Coronary artery (tissue), 2 donors: ENCODE results near the gene MACIR.
A peak's percentile ranks its signal among the peaks of the same experiment; 100 is the strongest.
"Not testable (repeated sequence)": the region's sequence is repeated elsewhere in the genome, so short reads cannot be mapped to it uniquely, and the experiment has no call there.

Experiments
- DNase-seq: peaks from one replicate; pipeline ENCODE4 v3.0.0-alpha.2; 2017; ENCODE audit warnings: low spot score
- H3K27ac ChIP-seq, 2 donors: fragments of 200-600 bp; sonication (generic); one replicate each; pipeline ENCODE4 v1.5.1; 2016 to 2019
- H3K4me3 ChIP-seq: fragments of 200-600 bp; sonication (generic); 2 replicates; pipeline ENCODE4 v1.5.1; 2016; ENCODE audit warnings: mild to moderate bottlenecking, moderate library complexity
- TF ChIP-seq, protein P1 (sequence below): fragments of 200-600 bp; sonication (generic); IDR thresholded peaks from one replicate; pipeline ENCODE4 v1.5.1; 2019; ENCODE audit warnings: antibody characterized with exemption

Gene MACIR

DNA sequence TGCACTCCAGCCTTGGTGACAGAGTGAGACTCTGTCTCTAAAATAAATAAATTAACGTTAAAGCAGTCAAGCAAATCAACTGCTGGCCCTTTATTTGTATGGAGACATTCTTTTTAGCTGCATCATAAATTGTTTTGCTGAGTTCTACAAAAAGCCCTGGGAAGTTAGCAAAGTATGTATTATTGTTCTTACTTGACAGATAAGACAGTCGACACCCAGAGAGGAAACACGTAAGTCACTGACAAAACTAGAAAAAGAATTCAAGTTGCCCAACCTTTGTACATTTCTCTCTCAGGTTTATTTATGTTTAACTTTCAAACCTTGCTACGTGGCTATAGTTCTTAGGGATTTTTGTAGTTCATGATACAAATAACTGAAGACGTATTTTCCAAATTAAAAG lies 40.4 kb upstream of the MACIR start:
- Histone ChIP-seq H3K27ac (no peak overlapping the region), H3K4me3 (no peak overlapping the region)
- no peak for DNase-seq
- TF ChIP-seq, protein P1, sequence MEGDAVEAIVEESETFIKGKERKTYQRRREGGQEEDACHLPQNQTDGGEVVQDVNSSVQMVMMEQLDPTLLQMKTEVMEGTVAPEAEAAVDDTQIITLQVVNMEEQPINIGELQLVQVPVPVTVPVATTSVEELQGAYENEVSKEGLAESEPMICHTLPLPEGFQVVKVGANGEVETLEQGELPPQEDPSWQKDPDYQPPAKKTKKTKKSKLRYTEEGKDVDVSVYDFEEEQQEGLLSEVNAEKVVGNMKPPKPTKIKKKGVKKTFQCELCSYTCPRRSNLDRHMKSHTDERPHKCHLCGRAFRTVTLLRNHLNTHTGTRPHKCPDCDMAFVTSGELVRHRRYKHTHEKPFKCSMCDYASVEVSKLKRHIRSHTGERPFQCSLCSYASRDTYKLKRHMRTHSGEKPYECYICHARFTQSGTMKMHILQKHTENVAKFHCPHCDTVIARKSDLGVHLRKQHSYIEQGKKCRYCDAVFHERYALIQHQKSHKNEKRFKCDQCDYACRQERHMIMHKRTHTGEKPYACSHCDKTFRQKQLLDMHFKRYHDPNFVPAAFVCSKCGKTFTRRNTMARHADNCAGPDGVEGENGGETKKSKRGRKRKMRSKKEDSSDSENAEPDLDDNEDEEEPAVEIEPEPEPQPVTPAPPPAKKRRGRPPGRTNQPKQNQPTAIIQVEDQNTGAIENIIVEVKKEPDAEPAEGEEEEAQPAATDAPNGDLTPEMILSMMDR = no peak

DNA sequence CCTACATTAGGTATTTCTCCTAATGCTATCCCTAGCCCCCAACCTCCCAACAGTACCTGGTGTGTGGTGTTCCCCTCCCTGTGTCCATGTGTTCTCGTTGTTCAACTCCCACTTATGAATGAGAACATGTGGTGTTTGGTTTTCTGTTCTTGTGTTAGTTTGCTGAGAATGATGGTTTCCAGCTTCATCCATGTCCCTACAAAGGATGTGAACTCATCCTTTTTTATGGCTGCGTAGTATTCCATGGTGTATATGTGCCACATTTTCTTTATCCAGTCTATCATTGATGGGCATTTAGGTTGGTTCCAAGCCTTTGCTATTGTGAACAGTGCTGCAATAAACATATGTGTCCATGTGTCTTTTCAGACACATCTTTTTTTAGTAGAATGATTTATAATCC lies 39.5 kb upstream of the MACIR start:
- not testable (repeated sequence) for DNase-seq, H3K4me3 ChIP-seq, H3K27ac ChIP-seq

DNA sequence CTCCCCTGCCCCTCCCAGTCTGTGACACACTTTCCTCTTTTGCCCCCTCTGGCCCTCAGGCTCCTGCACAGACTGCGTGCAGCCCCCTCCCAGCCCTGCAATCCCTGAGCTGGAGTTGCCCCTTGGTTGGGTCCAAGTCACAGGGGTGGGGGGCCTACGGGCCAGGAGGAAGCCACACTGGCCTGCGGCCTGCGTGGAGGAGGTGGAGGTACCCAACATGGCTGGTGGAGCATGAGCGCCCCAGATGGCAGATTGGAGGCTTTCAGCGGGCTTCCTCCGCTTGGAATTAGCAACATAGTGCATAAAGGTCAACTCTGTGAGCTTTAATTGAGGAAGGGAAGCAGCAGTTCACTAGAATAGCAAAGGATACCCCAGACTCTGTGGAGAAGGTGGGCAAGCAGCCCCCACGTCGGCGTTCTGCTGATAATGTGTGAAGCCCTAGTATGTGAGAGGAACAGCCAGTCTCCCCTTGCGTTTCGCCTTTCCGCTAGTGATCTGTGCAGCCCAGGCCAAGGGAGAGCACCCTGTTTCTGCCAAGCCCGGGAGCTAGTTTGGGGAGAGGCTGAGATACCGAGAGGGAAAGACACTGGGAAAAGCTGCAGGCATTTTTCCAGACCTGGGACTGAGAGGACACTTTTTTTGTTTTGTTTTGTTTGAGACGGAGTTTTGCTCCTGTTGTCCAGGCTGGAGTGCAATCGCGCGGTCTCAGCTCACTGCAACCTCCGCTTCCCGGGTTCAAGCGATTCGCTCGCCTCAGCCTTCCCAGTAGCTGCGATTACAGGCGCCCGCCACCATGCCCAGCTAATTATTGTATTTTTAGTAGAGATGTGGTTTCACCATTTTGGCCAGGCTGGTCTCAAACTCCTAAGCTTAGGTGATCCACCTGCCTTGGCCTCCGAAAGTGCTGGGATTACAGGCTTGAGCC lies 35.3 kb upstream of the MACIR start:
- no peak overlapping the region for H3K27ac ChIP-seq
- no peak for DNase-seq
- TF ChIP-seq, protein P1 = no peak
- no peak overlapping the region for H3K4me3 ChIP-seq

DNA sequence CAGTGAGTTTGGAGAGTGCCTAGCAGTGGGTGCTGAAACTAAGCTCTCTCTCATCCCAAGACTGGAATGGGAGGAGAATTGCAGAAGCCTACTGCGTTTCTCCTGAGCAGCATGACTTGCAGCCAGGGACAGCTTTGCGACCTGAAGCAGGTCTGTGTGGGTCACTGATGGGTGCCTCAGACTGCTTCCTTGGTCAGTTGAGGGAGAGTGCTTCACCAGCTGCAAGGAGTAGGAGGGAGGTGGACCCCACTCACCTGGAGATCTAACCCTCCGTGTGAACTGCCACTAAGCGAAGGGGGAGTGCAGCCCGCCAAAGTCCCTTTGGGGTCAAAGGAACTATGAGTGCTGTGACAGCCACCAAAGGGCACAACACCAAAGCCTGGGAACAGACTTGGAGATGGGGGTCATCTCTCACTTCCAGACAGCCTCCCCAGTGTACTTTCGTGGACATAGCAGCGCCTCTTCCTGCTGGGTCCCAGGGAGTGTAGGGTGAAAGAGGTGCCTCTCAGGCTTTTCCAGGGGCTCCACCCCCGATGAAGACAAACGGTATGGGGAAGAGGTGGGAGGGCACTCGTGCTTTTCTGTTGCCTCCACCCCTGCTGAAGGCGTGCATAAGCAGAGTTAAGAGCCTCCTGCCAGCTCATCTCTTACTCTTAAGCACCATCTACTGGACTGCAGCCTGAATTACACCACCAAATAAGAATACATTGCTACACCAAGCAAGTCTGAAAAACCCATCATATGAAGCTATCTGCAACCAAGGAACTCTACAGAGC lies 34.3 kb upstream of the MACIR start:
- TF ChIP-seq, protein P1 = peak; percentile 19
- H3K27ac ChIP-seq = no peak overlapping the region
- H3K4me3 ChIP-seq = no peak overlapping the region
- DNase-seq = no peak

DNA sequence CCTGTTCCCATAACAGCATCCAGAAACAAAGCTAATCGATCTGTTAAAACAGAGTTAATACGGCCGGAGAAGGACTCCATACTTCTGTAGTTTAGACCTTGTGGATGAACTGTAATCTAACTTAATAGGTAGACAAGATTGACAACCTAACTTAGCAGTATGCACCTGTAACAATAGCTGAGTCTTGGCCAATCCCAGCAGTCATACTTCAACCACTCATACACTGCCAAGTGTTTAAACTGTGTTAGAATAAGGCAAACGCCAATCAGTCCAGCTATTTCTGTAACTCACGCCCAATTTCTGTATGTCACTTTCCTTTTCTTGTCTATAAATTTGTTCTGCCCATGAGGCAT lies 33.7 kb upstream of the MACIR start:
- TF ChIP-seq, protein P1 = no peak
- no peak for DNase-seq
- Histone ChIP-seq H3K4me3 (no peak overlapping the region), H3K27ac (no peak overlapping the region)

DNA sequence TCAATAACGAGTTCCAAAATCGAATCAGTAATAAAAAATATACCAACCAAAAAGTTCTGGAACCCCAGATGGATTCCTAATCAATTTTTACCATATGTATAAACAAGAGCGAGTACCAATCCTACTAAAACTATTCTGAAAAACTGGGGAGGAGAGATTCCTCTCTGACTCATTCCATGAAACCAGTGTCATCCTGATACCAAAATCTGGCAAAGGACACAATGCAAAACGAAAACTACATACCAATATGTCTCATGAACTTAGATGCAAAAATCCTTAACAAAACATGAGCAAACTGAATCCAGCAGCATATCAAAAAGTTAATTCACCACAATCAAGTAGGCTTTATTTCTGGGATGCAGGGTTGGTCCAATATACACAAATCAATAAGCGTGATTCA lies 30.5 kb upstream of the MACIR start:
- TF ChIP-seq, protein P1 = no peak
- no peak overlapping the region for H3K4me3 ChIP-seq
- no peak overlapping the region for H3K27ac ChIP-seq
- DNase-seq = no peak

DNA sequence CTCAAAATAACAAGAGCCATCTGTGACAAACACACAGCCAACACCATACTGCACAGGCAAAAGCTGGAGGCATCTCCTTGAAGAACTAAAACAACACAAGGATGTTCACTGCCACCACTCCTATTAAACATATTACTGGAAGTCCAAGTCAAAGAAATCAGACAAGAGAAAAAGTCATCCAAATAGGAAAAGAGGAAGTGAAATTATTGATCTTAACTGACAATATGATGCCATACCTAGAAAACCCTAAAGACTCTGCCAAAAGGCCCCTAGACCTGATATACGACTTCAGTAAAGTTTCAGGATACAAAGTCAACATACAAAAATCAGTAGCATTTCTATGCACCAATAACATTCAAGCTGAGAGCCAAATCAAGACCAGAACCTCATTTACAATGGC lies 30.0 kb upstream of the MACIR start:
- Histone ChIP-seq H3K4me3 (no peak overlapping the region), H3K27ac (no peak overlapping the region)
- DNase-seq = no peak
- TF ChIP-seq, protein P1 = no peak
